Skeletal muscle cell (primary cell): ENCODE measurements around the gene FANCB.
A peak's percentile ranks its signal among the peaks of the same experiment; 100 is the strongest.

Experiments used
- DNase-seq: peaks from one replicate; pipeline ENCODE4 v3.0.0-alpha.2; 2010; ENCODE audit warnings: low read depth
- H3K4me3 ChIP-seq: 2 replicates; pipeline ENCODE4 v1.5.1; 2011; ENCODE audit warnings: low read depth, mild to moderate bottlenecking, control low read depth, low read length, moderate library complexity

FANCB gene

GRCh38 chrX:14851526-14851925 lies 21.3 kb downstream of the FANCB start:
- no peak overlapping the region for H3K4me3 ChIP-seq
- no peak for DNase-seq

DNA sequence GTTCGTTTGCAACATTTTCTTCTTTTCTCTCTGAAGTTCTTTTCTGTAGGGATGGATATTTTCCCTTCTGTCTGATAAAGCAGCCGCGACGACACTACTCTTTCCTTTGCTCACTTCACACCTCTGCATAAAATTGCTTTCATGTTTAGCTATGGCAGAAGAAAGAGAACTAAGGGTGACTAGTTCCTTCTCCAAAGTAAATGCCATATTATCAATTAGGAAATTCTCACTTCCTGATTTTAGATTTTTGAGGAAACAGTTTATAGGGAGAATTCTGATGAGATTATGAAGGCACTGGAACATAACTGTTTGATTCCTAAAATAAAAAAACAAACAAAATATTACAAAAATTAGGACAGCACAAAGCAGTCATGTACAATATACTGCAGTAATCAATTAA lies 29.2 kb downstream of the FANCB start:
- H3K4me3 ChIP-seq = no peak overlapping the region
- DNase-seq = no peak

DNA sequence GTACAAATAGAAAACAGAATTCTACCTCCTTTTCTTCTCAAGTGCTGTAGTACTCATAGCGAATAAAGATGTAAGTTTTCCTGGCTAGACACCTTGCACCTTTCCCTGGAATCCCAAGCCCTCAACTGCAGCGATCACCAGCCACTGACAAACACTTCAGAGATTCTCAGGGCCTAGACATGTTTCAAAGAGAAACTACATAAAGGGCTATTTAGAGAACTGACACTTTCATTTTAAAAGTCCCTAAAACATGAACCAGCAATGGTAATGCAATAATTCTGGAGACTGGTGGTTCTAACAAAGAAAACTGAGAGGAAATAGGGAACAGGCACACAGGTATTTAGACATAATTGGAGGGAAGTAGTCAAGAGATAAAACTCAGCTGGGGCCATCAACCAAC lies 35.7 kb downstream of the FANCB start:
- DNase-seq = no peak
- H3K4me3 ChIP-seq = no peak overlapping the region

GRCh38 chrX:14832586-14832985 lies 40.3 kb downstream of the FANCB start:
- DNase-seq = no peak
- no peak overlapping the region for H3K4me3 ChIP-seq

GRCh38 chrX:14832151-14832550 lies 40.7 kb downstream of the FANCB start:
- H3K4me3 ChIP-seq = no peak overlapping the region
- DNase-seq = peak; percentile 24

- H3K4me3 ChIP-seq = no peak overlapping the region
- no peak for DNase-seq
Observed at GRCh38 chrX:14829643-14830042, 43.2 kb downstream of the FANCB start.

DNA sequence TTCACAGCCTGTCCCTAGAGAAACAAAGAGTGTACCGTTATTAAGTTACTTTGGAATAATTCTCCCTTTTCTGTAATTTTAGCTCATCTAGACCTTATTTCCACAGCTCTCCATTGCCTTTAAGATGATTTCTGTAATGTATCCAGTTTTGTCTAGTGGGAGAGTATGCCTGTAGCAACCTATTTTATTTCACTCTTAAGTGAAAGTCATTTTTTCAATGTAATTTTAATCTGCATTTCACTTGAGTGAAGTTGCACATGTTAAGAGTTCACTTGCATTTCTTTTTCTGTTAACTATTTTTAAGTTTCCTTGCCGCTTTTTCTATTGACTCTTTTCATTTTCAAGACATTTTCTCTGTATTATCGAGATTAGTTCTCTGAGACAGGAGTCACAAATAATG lies 46.5 kb downstream of the FANCB start:
- H3K4me3 ChIP-seq = no peak overlapping the region
- DNase-seq = no peak

GRCh38 chrX:14825851-14826250 lies 47.0 kb downstream of the FANCB start:
- no peak for DNase-seq
- H3K4me3 ChIP-seq = no peak overlapping the region

GRCh38 chrX:14819769-14820168 lies 53.1 kb downstream of the FANCB start:
- no peak overlapping the region for H3K4me3 ChIP-seq

DNA sequence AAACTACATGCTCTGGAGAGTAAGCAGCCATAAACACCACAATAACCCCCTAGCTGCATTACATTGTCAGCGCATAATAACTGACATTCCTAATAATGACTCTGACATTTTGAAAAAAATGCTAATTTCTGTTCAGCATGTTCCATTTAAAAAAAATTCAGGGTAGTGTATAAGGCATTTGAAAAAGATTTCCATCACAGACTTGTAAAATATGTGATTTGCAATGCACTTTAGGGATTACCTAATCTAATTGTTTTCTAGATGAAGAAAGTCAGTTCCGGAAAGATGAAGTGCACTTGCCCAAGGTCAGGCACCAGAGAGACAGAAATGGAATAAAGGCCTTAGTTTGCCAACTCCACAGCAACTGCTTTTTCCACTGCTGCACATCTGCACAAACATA lies 55.3 kb downstream of the FANCB start:
- no peak for DNase-seq
- no peak overlapping the region for H3K4me3 ChIP-seq

More at GRCh38 chrX:14819769-14820168, 53.1 kb downstream of the FANCB start:
- DNase-seq = no peak

DNA sequence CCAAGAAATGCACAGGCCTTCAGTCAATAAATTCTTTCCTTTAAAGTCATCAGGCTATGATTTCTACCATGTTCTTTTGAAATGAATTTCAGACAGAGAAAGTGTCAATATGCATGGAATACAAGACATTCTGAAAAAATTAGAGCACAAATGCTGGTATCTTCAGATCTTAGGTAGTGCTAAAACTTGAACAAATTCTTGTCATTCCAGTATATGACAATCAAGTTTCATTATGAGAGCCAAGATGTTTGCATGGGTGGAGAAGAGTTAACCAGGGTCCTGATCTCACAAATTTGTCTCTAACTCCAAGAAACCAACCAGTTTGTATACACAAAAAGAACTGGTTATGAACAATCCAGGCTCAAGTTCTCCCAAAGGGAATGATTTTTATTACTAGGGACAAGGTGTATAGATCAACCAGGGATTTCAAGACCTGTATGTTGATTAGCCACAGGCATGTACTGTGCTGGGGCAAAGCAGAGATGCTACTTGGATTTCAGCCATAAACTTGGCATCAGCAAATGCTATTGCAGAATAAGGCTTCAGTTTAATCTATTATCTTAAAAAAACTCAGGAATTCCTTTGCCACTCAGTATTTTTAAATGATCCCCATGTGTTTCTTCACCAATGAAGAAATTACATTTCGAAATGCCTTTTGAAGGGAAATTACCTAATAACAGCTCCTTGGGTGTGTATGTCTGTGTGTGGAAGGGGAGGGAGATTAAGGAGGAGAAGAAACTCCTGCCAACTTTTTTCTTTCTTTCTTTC lies 69.7 kb downstream of the FANCB start:
- H3K4me3 ChIP-seq = no peak overlapping the region
- no peak for DNase-seq

DNA sequence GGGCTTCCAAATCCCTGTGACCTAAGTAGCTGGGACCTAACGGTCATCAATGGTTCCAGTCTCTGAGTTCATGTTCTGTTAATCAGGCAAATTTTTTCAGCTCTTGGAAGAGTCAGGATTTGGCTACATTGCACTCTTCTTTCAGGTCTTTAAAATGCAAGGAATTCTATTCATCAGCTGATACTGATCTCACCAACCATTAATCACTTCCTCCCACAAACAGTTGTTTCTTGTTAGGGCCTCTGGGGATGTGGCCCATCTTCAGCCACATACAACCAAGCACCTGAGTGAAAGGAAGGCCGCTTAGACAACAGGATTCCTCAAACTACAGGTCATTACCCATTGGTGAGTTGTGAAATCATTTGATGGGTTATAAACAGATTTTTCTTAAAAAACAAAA lies 71.7 kb downstream of the FANCB start:
- DNase-seq = no peak
- H3K4me3 ChIP-seq = no peak overlapping the region

DNA sequence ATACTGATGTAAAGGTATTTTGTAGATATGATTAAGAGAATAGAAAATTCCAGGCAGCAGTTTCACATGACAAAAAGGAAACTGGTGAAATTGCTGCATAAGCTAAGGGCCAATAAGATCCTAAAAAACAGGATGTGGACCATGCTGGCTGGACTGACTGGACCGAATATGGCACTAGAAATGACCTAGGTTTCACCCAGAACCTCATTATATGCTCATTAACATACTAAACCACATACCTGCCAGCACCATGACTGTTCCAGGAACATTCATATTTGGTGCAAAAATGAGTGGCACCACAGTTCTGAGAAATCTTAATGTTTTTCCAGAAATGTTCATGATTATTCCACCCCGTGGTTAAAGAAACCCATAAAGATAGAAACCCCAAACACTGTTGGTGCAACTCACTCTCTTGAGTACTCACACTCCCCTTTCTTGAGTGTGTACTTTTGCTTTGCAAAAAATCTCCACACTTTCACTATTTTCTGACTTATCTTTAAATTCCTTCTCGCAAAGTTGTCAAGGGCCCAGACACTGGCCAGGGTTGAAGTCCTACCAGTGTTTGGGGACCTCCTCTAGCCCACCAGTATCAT lies 74.0 kb downstream of the FANCB start:
- H3K4me3 ChIP-seq = no peak overlapping the region
- DNase-seq = no peak
